ENCODE measurements around the gene NVL. TPM values are rescaled to one million over a fixed set of nuclear protein-coding genes. Genes with fewer than 3 reads are reported as not detected.

NVL gene
- total RNA-seq (2022; extraction: Qiagen RNA extraction) = 20.4 to 23.9 TPM (median 22.9 TPM) in 5 replicates

GRCh38 chr1:224329842-224330753, at the start of gene NVL:
TSS of gene NVL (minus strand) at chr1:224330172. CDS start at chr1:224330127, 45 bp downstream.

GRCh38 chr1:224356685-224357625, 27.0 kb upstream of the NVL start, which contains the start of gene CNIH4:
TSS of gene CNIH4 (plus strand) at chr1:224356879. CDS start at chr1:224356925, 46 bp downstream.

DNA sequence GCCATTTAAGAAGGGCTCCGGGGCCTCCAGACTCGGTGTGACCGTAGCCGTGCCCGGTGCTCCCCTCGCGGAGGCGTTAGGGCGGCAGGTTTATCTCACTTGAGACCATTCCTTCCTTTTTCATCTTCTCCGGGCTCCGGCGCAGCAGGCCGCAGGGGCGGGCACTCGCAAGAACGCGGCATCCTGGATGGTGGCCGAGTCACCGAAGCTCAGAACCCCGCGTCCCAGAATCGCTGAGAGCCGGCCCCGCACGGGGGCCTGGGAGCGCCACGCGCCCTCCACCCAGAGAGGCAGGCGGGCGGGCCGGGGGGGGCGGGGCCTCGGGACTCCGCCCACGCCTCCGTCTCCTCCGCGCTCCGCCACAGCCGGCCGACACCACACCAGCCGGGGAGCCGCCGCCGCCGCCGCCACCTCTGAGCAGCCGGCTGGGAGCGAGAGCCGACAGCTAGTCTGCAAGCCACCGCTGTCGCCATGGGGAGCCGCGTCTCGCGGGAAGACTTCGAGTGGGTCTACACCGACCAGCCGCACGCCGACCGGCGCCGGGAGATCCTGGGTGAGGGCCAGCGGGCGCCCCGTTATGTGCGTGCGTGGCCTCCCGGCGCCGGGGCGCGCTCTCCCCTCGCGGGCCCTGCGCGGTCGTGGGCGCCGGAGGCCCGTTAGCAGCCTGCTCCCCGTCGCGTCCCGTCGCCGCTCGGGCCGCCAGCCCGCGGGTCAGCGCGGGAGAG, 146.9 kb downstream of the NVL start, which contains the start of gene DEGS1:
Gene DEGS1 (plus strand): TSS at position 375 of the 725 bp plus-strand sequence. CDS start 97 bp downstream, at position 472.

Other genes starting within 250 kb of the NVL start
- 25.1 to 34.3 TPM (median 31.7 TPM) in 5 replicates for gene FBXO28, start 216.1 kb downstream of the NVL start, total RNA-seq (2022; extraction: Qiagen RNA extraction)
- 135 to 143 TPM (median 136 TPM) in 5 replicates for gene DEGS1, start 146.9 kb downstream of the NVL start, total RNA-seq (2022; extraction: Qiagen RNA extraction)
- 102 to 115 TPM (median 106 TPM) in 5 replicates for gene CNIH4, start 26.7 kb upstream of the NVL start, total RNA-seq (2022; extraction: Qiagen RNA extraction)
- gene WDR26, start 104.6 kb upstream of the NVL start, total RNA-seq (2022; extraction: Qiagen RNA extraction) = 34.1 to 43.8 TPM (median 38.1 TPM) in 5 replicates